Activated CD8-positive, alpha-beta T cell treated with anti-CD3 and anti-CD28 coated beads for 36 hours (primary cell): Measurements from ENCODE around the gene SLIT1. TPM values are rescaled to one million over a fixed set of nuclear protein-coding genes. Genes with fewer than 3 reads are reported as not detected.

Source experiments
- ATAC-seq: fragments of 200-7000 bp; cut with Tn5 transposase; one replicate; pipeline ENCODE4 v1.10.0; 2021; ENCODE audit warnings: mild to moderate bottlenecking, moderate library complexity
- CTCF ChIA-PET: fragments of 350-600 bp; sonication (Branson Sonifier 250); formaldehyde crosslinking; loops from one replicate; lab custom pipeline; 2021; ENCODE audit warnings: antibody characterized with exemption; lab: Charles Lee
- POLR2A ChIA-PET: fragments of 350-600 bp; sonication (Branson Sonifier 250); formaldehyde crosslinking; loops from one replicate; lab custom pipeline; 2021; ENCODE audit warnings: antibody characterized with exemption; lab: Charles Lee
- DNase-seq: peaks from one replicate; pipeline ENCODE4 v3.0.0-alpha.2; 2020
- H3K27ac Mint-ChIP-seq: one replicate; pipeline ENCODE4 v1.8.0; 2021; ENCODE audit warnings: mild to moderate bottlenecking, mixed read lengths
- H3K27me3 Mint-ChIP-seq: one replicate; pipeline ENCODE4 v1.8.0; 2021; ENCODE audit warnings: mixed read lengths
- H3K36me3 Mint-ChIP-seq: one replicate; pipeline ENCODE4 v1.8.0; 2021; ENCODE audit warnings: low read depth, mixed read lengths
- H3K4me1 Mint-ChIP-seq: one replicate; pipeline ENCODE4 v1.8.0; 2021; ENCODE audit warnings: low read depth, mixed read lengths
- H3K4me3 Mint-ChIP-seq: one replicate; pipeline ENCODE4 v1.8.0; 2021; ENCODE audit warnings: mild to moderate bottlenecking, moderate library complexity, mixed read lengths
- H3K9me3 Mint-ChIP-seq: one replicate; pipeline ENCODE4 v1.8.0; 2021; ENCODE audit warnings: mixed read lengths
- CTCF ChIP-seq: fragments of 200-600 bp; IDR thresholded peaks from one replicate; pipeline ENCODE4 v1.8.0; 2022; ENCODE audit warnings: antibody characterized with exemption, mild to moderate bottlenecking
- intact Hi-C: fragments of 100-400 bp; cut with micrococcal nuclease; formaldehyde crosslinking; loops from one replicate; pipeline ENCODE4 v1.10.0; 2022
- total RNA-seq, 2 experiments: library from RNA; stranded (reverse); gene quantifications; one replicate each; pipeline ENCODE4 v1.2.3, GENCODE V29; 2021

SLIT1 gene
- total RNA-seq, 2 experiments from 2014 or later = 0.34 to 1.2 TPM

DNA sequence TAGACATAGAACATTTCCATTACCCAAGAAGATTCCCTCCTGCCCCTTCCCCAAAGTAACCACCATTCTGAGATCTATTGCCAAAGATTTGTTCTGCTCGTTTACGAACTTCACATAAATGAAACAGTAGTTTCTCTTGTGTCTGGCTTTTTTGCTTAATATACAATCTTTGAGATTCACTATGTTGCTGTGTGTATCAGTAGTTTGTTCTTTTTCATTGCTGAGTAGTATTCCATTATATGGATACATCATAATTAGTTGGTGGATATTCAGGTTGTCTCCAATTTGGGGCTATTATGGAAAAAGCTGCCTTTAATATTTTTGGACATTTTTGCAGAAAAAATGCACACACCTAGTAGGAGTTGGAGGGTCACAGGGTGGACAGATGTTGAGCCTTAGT lies 124.3 kb downstream of the SLIT1 start:
- intact Hi-C loops = no loop called here
- ATAC-seq = no peak
- Mint-ChIP-seq H3K36me3 (no peaks in the 10 kb centered on the region), H3K4me3 (no peak overlapping the region), H3K27ac (no peak overlapping the region), H3K4me1 (no peaks in the 10 kb centered on the region), H3K9me3 (no peaks in the 10 kb centered on the region), H3K27me3 (no peaks in the 10 kb centered on the region)
- ChIA-PET CTCF (interaction anchor here (0.8 to 2.5 kb wide), 3 partner anchors 12 to 174 kb away, joined by 4 to 17 read pairs (median 4); no protein-coding TSS in a partner anchor), POLR2A (no interaction called here)
- DNase-seq = no peak
- TF ChIP-seq CTCF = no peak

DNA sequence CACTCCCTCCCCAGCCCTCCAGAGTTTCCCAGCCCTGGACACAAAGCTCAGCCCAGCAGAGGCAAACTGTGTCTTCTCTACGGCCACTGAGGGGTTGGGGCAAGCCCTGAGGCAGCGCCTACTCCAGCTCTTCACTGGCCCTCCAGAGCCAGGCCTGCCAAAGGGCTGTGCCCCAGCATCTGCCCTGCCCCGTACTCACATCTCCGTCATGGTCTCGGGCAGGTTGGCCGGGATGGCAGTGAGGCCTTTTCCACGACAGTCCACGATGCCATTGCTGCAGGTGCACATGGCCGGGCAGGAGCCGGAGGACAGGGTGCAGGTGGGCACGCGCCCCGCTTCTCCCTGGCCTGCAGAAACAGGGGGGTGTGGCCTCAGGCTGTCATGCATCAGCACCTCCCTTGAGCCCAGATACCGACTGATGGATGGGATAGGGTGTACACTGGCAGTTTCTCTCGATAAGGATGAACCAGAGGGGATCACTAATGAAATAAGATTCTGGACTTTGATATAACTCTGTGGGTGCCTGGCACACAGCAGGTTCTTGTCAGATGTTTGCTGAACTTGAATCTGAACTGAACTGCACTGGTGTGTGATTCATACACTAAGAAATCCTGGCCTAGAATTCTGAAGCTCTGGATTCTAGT lies 125.2 kb downstream of the SLIT1 start:
- CTCF ChIA-PET = interaction anchor here (1.5 to 2.9 kb wide), 4 partner anchors 12 to 175 kb away, joined by 4 to 17 read pairs (median 8); no protein-coding TSS in a partner anchor
- no peaks in the 10 kb centered on the region for H3K4me1 Mint-ChIP-seq
- intact Hi-C loops = no loop called here

GRCh38 chr10:97059872-97060205 lies 125.9 kb downstream of the SLIT1 start:
- Mint-ChIP-seq H3K4me3 (no peak overlapping the region), H3K9me3 (no peaks in the 10 kb centered on the region), H3K4me1 (no peaks in the 10 kb centered on the region), H3K27me3 (no peaks in the 10 kb centered on the region), H3K27ac (no peak overlapping the region), H3K36me3 (no peaks in the 10 kb centered on the region)
- no peak for TF ChIP-seq CTCF
- POLR2A ChIA-PET = no interaction called here
- ATAC-seq = no peak
- CTCF ChIA-PET = interaction anchor here (1.5 to 2.9 kb wide), 4 partner anchors 13 to 175 kb away, joined by 4 to 17 read pairs (median 8); no protein-coding TSS in a partner anchor
- DNase-seq = no peak
- intact Hi-C loops = no loop called here

More for the DNA sequence above, 125.2 kb downstream of the SLIT1 start:
- H3K36me3 Mint-ChIP-seq = no peaks in the 10 kb centered on the region
- no peak for TF ChIP-seq CTCF
- POLR2A ChIA-PET = interaction anchor here (0.7 kb wide), 1 partner anchor 668 kb away, joined by 3 read pairs; no protein-coding TSS in a partner anchor
- no peak overlapping the region for H3K27ac Mint-ChIP-seq
- H3K9me3 Mint-ChIP-seq = no peaks in the 10 kb centered on the region
- no peaks in the 10 kb centered on the region for H3K27me3 Mint-ChIP-seq
- H3K4me3 Mint-ChIP-seq = no peak overlapping the region
- DNase-seq (no peak), ATAC-seq (no peak)

DNA sequence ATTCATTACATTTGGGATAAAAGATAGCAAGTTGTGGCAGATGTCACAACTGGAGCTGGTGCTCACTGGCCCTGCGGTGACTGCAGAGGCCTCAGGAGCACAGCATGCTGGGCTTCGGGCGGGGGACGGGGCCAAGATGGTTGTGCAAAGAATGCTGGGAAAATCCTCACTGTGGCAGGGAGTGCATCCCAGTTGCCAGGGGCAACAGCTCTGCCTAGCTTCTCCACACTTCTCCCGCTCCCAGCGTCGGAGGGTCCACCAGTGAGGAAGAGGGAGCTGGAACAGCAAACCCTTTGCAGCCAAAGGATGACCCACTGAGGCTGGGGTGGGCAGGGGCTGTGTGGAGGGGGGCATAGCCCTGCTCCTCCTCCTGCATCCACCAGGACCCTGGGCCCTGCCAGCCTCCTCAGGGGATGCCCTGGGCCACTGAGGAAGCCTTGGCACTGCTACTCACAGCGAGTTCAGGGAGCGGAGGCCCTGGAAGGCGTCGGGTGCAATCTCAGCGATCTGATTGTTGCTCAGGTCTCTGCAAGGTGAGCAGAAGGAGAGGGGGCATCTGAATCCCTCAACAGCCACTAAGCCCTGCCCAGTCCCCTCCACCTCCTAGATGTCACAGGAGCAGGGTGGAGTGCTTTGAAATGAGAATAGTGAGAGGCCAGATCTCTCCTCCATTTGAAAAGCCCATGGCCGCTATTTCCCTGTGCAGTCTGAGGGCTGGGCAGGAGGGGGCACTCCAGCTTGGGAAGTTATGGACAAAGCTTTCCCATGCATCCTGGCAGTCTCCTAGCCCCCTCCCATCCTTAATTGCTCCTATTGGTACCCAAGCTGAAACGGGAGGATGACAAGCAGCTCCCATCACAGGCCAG lies 126.5 kb downstream of the SLIT1 start:
- no peak overlapping the region for H3K27ac Mint-ChIP-seq
- no peaks in the 10 kb centered on the region for H3K4me1 Mint-ChIP-seq
- no peak for TF ChIP-seq CTCF
- DNase-seq = no peak
- no peaks in the 10 kb centered on the region for H3K9me3 Mint-ChIP-seq
- ChIA-PET POLR2A (no interaction called here), CTCF (interaction anchor here (1.5 to 3.5 kb wide), 5 partner anchors 14 to 175 kb away, joined by 4 to 17 read pairs (median 9); no protein-coding TSS in a partner anchor)
- no peaks in the 10 kb centered on the region for H3K27me3 Mint-ChIP-seq
- no peak overlapping the region for H3K4me3 Mint-ChIP-seq
- H3K36me3 Mint-ChIP-seq = no peaks in the 10 kb centered on the region
- intact Hi-C loops = no loop called here
- ATAC-seq = no peak

DNA sequence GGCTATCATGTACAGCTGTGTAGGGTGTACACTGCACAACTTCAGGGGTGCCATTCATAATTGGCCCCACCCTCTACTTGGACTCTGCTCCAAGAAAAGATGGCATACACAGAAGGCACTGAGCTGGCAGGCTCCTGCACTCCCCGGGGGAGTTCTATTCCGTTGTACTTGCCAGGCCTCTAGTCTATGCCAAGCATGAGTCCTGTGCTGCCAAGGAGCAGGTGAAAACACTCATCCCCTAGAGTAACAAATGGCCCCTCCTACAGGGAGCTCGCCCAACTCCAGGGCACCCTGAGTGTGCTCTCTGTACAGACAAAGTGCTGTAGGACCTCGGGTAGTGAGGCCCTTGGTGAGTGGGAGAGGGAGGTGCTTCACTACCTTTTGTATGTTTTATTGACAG lies 127.2 kb downstream of the SLIT1 start:
- ChIA-PET POLR2A (no interaction called here), CTCF (interaction anchor here (1.6 to 3.5 kb wide), 3 partner anchors 14 to 176 kb away, joined by 4 to 14 read pairs (median 9); no protein-coding TSS in a partner anchor)
- ATAC-seq = no peak
- Mint-ChIP-seq H3K9me3 (no peaks in the 10 kb centered on the region), H3K4me1 (no peaks in the 10 kb centered on the region), H3K4me3 (no peak overlapping the region), H3K27me3 (no peaks in the 10 kb centered on the region), H3K27ac (no peak overlapping the region), H3K36me3 (no peaks in the 10 kb centered on the region)
- DNase-seq = no peak
- intact Hi-C loops = no loop called here
- no peak for TF ChIP-seq CTCF
